ACC112 (cell line): ENCODE measurements around the gene NEK2.

Source experiments
- H2AFZ ChIP-seq: fragments of 200-600 bp; sonication (generic); one replicate; pipeline ENCODE4 v1.6.0; 2017; ENCODE audit warnings: antibody characterized with exemption, low read length; ENCODE audit not compliant: unreplicated experiment
- H3K27ac ChIP-seq: fragments of 200-600 bp; sonication (generic); 2 replicates; pipeline ENCODE4 v1.5.1; 2014; ENCODE audit warnings: low read depth, mild to moderate bottlenecking, antibody characterized with exemption, low read length, moderate library complexity
- H3K27me3 ChIP-seq: fragments of 200-600 bp; sonication (generic); 2 replicates; pipeline ENCODE4 v1.6.1; 2014; ENCODE audit warnings: mild to moderate bottlenecking, antibody characterized with exemption, low read length, moderate library complexity, mixed read lengths; ENCODE audit not compliant: insufficient read depth
- H3K36me3 ChIP-seq: fragments of 200-600 bp; sonication (generic); 2 replicates; pipeline ENCODE4 v1.6.1; 2016; ENCODE audit warnings: mild to moderate bottlenecking, antibody characterized with exemption, low read length, moderate library complexity, mixed read lengths; ENCODE audit not compliant: insufficient read depth
- H3K4me1 ChIP-seq: fragments of 200-600 bp; sonication (generic); one replicate; pipeline ENCODE4 v1.6.1; 2016; ENCODE audit warnings: low read length, mixed read lengths; ENCODE audit not compliant: insufficient read depth, unreplicated experiment, control insufficient read depth
- H3K4me3 ChIP-seq: fragments of 200-600 bp; sonication (generic); 2 replicates; pipeline ENCODE4 v1.5.1; 2014; ENCODE audit warnings: mild to moderate bottlenecking, low read depth, low read length
- H3K79me2 ChIP-seq: fragments of 200-600 bp; sonication (generic); one replicate; pipeline ENCODE4 v1.6.0; 2016; ENCODE audit warnings: low read length; ENCODE audit not compliant: control insufficient read depth, unreplicated experiment, insufficient read depth

Gene NEK2

GRCh38 chr1:211708926-211709325 lies 33.5 kb upstream of the NEK2 start:
- no peak overlapping the region for H3K4me3 ChIP-seq
- no peak overlapping the region for H3K27ac ChIP-seq
- no peaks in the 10 kb centered on the region for H3K27me3 ChIP-seq
- H3K4me1 ChIP-seq = no peaks in the 10 kb centered on the region
- no peaks in the 10 kb centered on the region for H3K79me2 ChIP-seq
- no peak overlapping the region for H2AFZ ChIP-seq
- H3K36me3 ChIP-seq = no peaks in the 10 kb centered on the region

GRCh38 chr1:211708006-211708405 lies 32.6 kb upstream of the NEK2 start:
- H3K36me3 ChIP-seq = no peaks in the 10 kb centered on the region
- no peaks in the 10 kb centered on the region for H3K27me3 ChIP-seq
- no peak overlapping the region for H2AFZ ChIP-seq
- H3K4me3 ChIP-seq = no peak overlapping the region
- H3K79me2 ChIP-seq = no peaks in the 10 kb centered on the region
- H3K4me1 ChIP-seq = no peaks in the 10 kb centered on the region
- no peak overlapping the region for H3K27ac ChIP-seq

- no peak overlapping the region for H2AFZ ChIP-seq
- H3K27me3 ChIP-seq = peaks cover 10% of the 10 kb centered on the region
- no peak overlapping the region for H3K27ac ChIP-seq
- H3K4me3 ChIP-seq = no peak overlapping the region
- H3K36me3 ChIP-seq = no peaks in the 10 kb centered on the region
- H3K79me2 ChIP-seq = no peaks in the 10 kb centered on the region
- no peaks in the 10 kb centered on the region for H3K4me1 ChIP-seq
Measured at GRCh38 chr1:211705467-211706091, 30.2 kb upstream of the NEK2 start.

- Histone ChIP-seq H3K36me3 (no peaks in the 10 kb centered on the region), H3K27ac (no peak overlapping the region), H2AFZ (no peak overlapping the region), H3K4me1 (no peaks in the 10 kb centered on the region), H3K79me2 (no peaks in the 10 kb centered on the region), H3K4me3 (no peak overlapping the region), H3K27me3 (peaks cover 10% of the 10 kb centered on the region)
Measured at GRCh38 chr1:211704543-211704942, 29.1 kb upstream of the NEK2 start.

GRCh38 chr1:211703812-211704537 lies 28.6 kb upstream of the NEK2 start:
- Histone ChIP-seq H3K79me2 (no peaks in the 10 kb centered on the region), H3K36me3 (no peaks in the 10 kb centered on the region), H3K4me3 (no peak overlapping the region), H2AFZ (no peak overlapping the region), H3K27me3 (peaks cover 10% of the 10 kb centered on the region), H3K4me1 (no peaks in the 10 kb centered on the region), H3K27ac (no peak overlapping the region)

- Histone ChIP-seq H3K27ac (no peak overlapping the region), H3K27me3 (peaks cover 10% of the 10 kb centered on the region), H3K36me3 (no peaks in the 10 kb centered on the region), H3K4me1 (no peaks in the 10 kb centered on the region), H3K79me2 (no peaks in the 10 kb centered on the region), H2AFZ (no peak overlapping the region), H3K4me3 (no peak overlapping the region)
Measured at GRCh38 chr1:211701733-211702132, 26.3 kb upstream of the NEK2 start.

- Histone ChIP-seq H2AFZ (no peak overlapping the region), H3K27me3 (peaks cover 10% of the 10 kb centered on the region), H3K4me3 (no peak overlapping the region), H3K4me1 (no peaks in the 10 kb centered on the region), H3K36me3 (no peaks in the 10 kb centered on the region), H3K79me2 (no peaks in the 10 kb centered on the region), H3K27ac (no peak overlapping the region)
Measured at GRCh38 chr1:211699059-211699458, 23.6 kb upstream of the NEK2 start.

GRCh38 chr1:211698161-211699026 lies 23.0 kb upstream of the NEK2 start:
- peaks cover 10% of the 10 kb centered on the region for H3K27me3 ChIP-seq
- peak overlapping the region; percentile 55 for H2AFZ ChIP-seq
- no peaks in the 10 kb centered on the region for H3K79me2 ChIP-seq
- no peaks in the 10 kb centered on the region for H3K4me1 ChIP-seq
- H3K27ac ChIP-seq = no peak overlapping the region
- peak overlapping the region; percentile 53 for H3K4me3 ChIP-seq
- H3K36me3 ChIP-seq = no peaks in the 10 kb centered on the region

GRCh38 chr1:211697356-211697755 lies 21.9 kb upstream of the NEK2 start:
- Histone ChIP-seq H3K4me1 (no peaks in the 10 kb centered on the region), H3K27ac (no peak overlapping the region), H3K4me3 (no peak overlapping the region)

GRCh38 chr1:211695135-211695816 lies 19.9 kb upstream of the NEK2 start:
- no peak overlapping the region for H2AFZ ChIP-seq

More at GRCh38 chr1:211697356-211697755, 21.9 kb upstream of the NEK2 start:
- Histone ChIP-seq H2AFZ (no peak overlapping the region), H3K79me2 (no peaks in the 10 kb centered on the region), H3K36me3 (no peaks in the 10 kb centered on the region), H3K27me3 (peaks cover 10% of the 10 kb centered on the region)

More at GRCh38 chr1:211695135-211695816, 19.9 kb upstream of the NEK2 start:
- Histone ChIP-seq H3K79me2 (no peaks in the 10 kb centered on the region), H3K27ac (no peak overlapping the region), H3K27me3 (no peaks in the 10 kb centered on the region), H3K36me3 (no peaks in the 10 kb centered on the region), H3K4me3 (no peak overlapping the region), H3K4me1 (no peaks in the 10 kb centered on the region)
